ENCODE results near the gene SELENOO.
A peak's percentile ranks its signal among the peaks of the same experiment; 100 is the strongest.
"Not testable (repeated sequence)": the region's sequence is repeated elsewhere in the genome, so short reads cannot be mapped to it uniquely, and the experiment has no call there.

The SELENOO gene

GRCh38 chr22:50162391-50162956 is 38.3 kb upstream of the SELENOO start:
- no peak for DNase-seq (ENCODE audit: insufficient read length, low spot score)
- no peak for FAIRE-seq
- TF ChIP-seq TAF1 (IDR thresholded peaks at IDR 0.05; ENCODE audit: low read depth, low read length): no peak
- no peak for TF ChIP-seq POLR2A (IDR thresholded peaks at IDR 0.05; ENCODE audit: low read depth, low read length)
- TF ChIP-seq SPI1 (IDR thresholded peaks at IDR 0.05; ENCODE audit: low read depth, low read length): no peak
- TF ChIP-seq PAX5 (IDR thresholded peaks at IDR 0.05; ENCODE audit: insufficient read depth, low read length, severe bottlenecking): no peak
- TF ChIP-seq POU2F2 (IDR thresholded peaks at IDR 0.05; ENCODE audit: low read depth, low read length): no peak
- no peak for TF ChIP-seq POLR2AphosphoS5 (IDR thresholded peaks at IDR 0.05; ENCODE audit: low read depth, low read length)

GRCh38 chr22:50165436-50166123 is 35.2 kb upstream of the SELENOO start:
- DNase-seq (ENCODE audit: insufficient read length, low spot score) (no peak), FAIRE-seq (no peak)
- TF ChIP-seq PAX5 (IDR thresholded peaks at IDR 0.05; ENCODE audit: insufficient read depth, low read length, severe bottlenecking) (no peak), SPI1 (IDR thresholded peaks at IDR 0.05; ENCODE audit: low read depth, low read length) (no peak), POU2F2 (IDR thresholded peaks at IDR 0.05; ENCODE audit: low read depth, low read length) (no peak), POLR2AphosphoS5 (IDR thresholded peaks at IDR 0.05; ENCODE audit: low read depth, low read length) (no peak), POLR2A (IDR thresholded peaks at IDR 0.05; ENCODE audit: low read depth, low read length) (no peak), TAF1 (IDR thresholded peaks at IDR 0.05; ENCODE audit: low read depth, low read length) (no peak)

- DNase-seq (ENCODE audit: insufficient read length, low spot score): no peak
- no peak for FAIRE-seq
- TF ChIP-seq POLR2AphosphoS5 (IDR thresholded peaks at IDR 0.05; ENCODE audit: low read depth, low read length) (no peak), SPI1 (IDR thresholded peaks at IDR 0.05; ENCODE audit: low read depth, low read length) (no peak), POLR2A (IDR thresholded peaks at IDR 0.05; ENCODE audit: low read depth, low read length) (no peak), PAX5 (IDR thresholded peaks at IDR 0.05; ENCODE audit: insufficient read depth, low read length, severe bottlenecking) (no peak), TAF1 (IDR thresholded peaks at IDR 0.05; ENCODE audit: low read depth, low read length) (no peak), POU2F2 (IDR thresholded peaks at IDR 0.05; ENCODE audit: low read depth, low read length) (no peak)
Observed at GRCh38 chr22:50167689-50168489, 32.9 kb upstream of the SELENOO start.

GRCh38 chr22:50168490-50169180 is 32.2 kb upstream of the SELENOO start:
- not testable (repeated sequence) for FAIRE-seq; DNase-seq (ENCODE audit: insufficient read length, low spot score)

GRCh38 chr22:50169181-50169759 is 31.5 kb upstream of the SELENOO start:
- TF ChIP-seq SPI1 (IDR thresholded peaks at IDR 0.05; ENCODE audit: low read depth, low read length) (no peak), TAF1 (IDR thresholded peaks at IDR 0.05; ENCODE audit: low read depth, low read length) (no peak), PAX5 (IDR thresholded peaks at IDR 0.05; ENCODE audit: insufficient read depth, low read length, severe bottlenecking) (no peak), POLR2AphosphoS5 (IDR thresholded peaks at IDR 0.05; ENCODE audit: low read depth, low read length) (no peak), POLR2A (IDR thresholded peaks at IDR 0.05; ENCODE audit: low read depth, low read length) (no peak), POU2F2 (IDR thresholded peaks at IDR 0.05; ENCODE audit: low read depth, low read length) (no peak)
- DNase-seq (ENCODE audit: insufficient read length, low spot score): no peak

GRCh38 chr22:50169774-50170341 is 31.0 kb upstream of the SELENOO start:
- no peak for FAIRE-seq
- TF ChIP-seq POU2F2 (IDR thresholded peaks at IDR 0.05; ENCODE audit: low read depth, low read length) (no peak), SPI1 (IDR thresholded peaks at IDR 0.05; ENCODE audit: low read depth, low read length) (no peak), POLR2A (IDR thresholded peaks at IDR 0.05; ENCODE audit: low read depth, low read length) (no peak), TAF1 (IDR thresholded peaks at IDR 0.05; ENCODE audit: low read depth, low read length) (no peak), PAX5 (IDR thresholded peaks at IDR 0.05; ENCODE audit: insufficient read depth, low read length, severe bottlenecking) (no peak), POLR2AphosphoS5 (IDR thresholded peaks at IDR 0.05; ENCODE audit: low read depth, low read length) (no peak)

More at GRCh38 chr22:50169181-50169759, 31.5 kb upstream of the SELENOO start:
- FAIRE-seq: no peak

GRCh38 chr22:50170453-50171318 is 30.1 kb upstream of the SELENOO start, which contains the start of gene PANX2:
Gene PANX2 (plus strand): TSS chr22:50170731. CDS start chr22:50170731, 0 bp downstream.
- FAIRE-seq: peak; percentile 26
- no peak for DNase-seq (ENCODE audit: insufficient read length, low spot score)
- TF ChIP-seq PAX5 (IDR thresholded peaks at IDR 0.05; ENCODE audit: insufficient read depth, low read length, severe bottlenecking): no peak
- TF ChIP-seq TAF1 (IDR thresholded peaks at IDR 0.05; ENCODE audit: low read depth, low read length): no peak
- no peak for TF ChIP-seq SPI1 (IDR thresholded peaks at IDR 0.05; ENCODE audit: low read depth, low read length)
- TF ChIP-seq POU2F2 (IDR thresholded peaks at IDR 0.05; ENCODE audit: low read depth, low read length): no peak
- TF ChIP-seq POLR2AphosphoS5 (IDR thresholded peaks at IDR 0.05; ENCODE audit: low read depth, low read length): no peak
- no peak for TF ChIP-seq POLR2A (IDR thresholded peaks at IDR 0.05; ENCODE audit: low read depth, low read length)

More at GRCh38 chr22:50169774-50170341, 31.0 kb upstream of the SELENOO start:
- DNase-seq (ENCODE audit: insufficient read length, low spot score): no peak
